Measurements from ENCODE around the gene NTNG1.

Gene NTNG1

DNA sequence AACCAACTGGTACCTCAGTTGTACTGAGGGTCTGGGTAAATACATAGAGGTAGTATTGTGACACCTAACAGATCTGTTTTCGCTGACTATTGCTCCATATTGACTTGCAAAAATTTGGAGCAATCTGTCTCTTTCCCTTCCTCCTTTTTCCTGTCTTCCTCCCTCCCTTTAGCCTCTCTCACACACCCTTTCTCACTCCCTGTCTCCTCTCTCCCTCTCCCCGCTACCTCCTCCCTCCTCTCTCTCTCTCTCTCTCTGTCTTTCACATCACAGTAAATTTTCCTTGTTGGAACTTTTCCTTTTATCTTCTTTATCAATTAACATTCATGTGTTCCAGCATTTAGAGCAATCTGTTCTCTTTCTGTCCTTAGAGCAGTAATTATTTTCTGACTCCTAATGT, 278.2 kb downstream of the NTNG1 start:
- no peak for DNase-seq

DNA sequence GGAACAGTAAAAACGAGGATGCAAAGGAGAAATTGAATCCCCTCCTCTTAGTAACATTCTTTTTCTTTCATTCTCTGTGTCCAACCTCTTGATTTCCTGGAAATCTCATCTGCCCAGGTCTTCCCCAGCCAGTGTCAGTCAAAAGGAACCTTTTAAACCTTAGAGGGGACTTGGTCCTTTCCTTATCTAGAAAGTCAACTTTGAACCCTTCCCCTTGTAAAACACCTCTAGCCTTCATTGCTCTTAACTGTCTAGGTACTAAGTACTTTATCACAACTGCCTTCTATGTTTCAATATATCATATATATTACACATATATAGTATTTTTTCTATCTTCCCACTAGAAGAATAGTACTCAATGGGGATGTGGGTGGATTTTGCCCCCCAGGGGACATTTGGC, 282.1 kb downstream of the NTNG1 start:
- no peak for DNase-seq

- peak; percentile 19 to 64 for DNase-seq
Observed at GRCh38 chr1:107430540-107431228, 289.8 kb downstream of the NTNG1 start.

DNA sequence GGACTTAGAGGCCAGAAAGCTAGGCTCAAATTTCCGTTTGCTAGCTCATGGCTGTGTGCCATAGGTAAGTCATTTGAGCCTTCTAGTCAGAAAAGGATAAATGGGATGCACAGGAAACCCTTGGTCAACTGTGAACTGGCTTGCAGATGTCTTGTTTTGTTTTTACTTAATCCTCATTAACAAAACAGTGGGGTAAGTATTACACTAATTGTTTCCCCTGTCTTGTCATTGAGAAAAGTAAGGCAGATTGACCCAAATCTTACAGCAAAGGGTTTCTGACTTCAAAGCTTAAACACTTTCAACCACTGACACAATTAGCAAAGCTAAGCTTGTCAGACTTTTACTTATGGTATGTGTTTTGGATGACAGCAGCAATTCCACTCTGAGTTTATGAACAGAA, 291.3 kb downstream of the NTNG1 start:
- no peak for DNase-seq

DNA sequence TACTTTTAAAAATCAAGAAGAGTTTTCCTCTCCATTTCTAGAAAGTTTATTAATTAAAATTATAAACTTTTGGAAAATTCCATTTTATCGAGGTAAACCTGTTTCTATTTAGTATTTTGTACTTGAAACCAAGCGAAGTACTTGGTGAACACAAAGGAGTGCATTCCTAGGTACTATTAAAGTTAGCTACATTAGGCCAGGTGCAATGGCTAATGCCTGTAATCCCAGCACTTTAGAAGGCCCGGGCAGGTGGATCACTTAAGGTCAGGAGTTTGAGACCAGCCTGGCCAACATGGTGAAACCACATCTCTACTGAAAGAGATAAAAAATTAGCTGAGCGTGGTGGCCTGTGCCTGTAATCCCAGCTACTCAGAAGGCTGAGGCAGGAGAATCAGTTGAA, 292.2 kb downstream of the NTNG1 start:
- DNase-seq = no peak

- no peak for DNase-seq
Observed at GRCh38 chr1:107433635-107434360, 293.0 kb downstream of the NTNG1 start.

- no peak for DNase-seq
Observed at GRCh38 chr1:107434361-107434693, 293.5 kb downstream of the NTNG1 start.

- no peak for DNase-seq
Observed at GRCh38 chr1:107436552-107437241, 295.9 kb downstream of the NTNG1 start.

- DNase-seq = no peak
Observed at GRCh38 chr1:107439567-107439966, 298.7 kb downstream of the NTNG1 start.

DNA sequence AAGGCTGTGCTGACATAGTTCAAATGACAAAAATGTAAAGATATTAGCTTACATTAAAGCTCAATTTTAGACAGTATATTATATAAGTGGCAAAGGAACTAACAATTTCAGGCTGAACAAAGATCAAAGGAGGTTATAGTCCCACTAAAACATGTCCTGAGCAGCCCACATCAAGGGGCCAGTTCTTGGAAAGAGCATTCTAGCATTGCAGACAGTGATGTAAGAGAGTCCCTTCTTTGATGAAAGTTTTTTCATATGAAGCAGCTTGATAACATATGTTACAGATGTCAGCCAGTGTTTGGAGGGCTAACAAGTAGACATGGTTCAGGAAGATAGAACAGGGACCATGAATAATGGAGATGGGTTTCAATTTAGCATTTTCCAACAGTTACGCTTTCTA, 301.7 kb downstream of the NTNG1 start:
- DNase-seq = no peak

- DNase-seq = no peak
Observed at GRCh38 chr1:107443027-107443426, 302.2 kb downstream of the NTNG1 start.

DNA sequence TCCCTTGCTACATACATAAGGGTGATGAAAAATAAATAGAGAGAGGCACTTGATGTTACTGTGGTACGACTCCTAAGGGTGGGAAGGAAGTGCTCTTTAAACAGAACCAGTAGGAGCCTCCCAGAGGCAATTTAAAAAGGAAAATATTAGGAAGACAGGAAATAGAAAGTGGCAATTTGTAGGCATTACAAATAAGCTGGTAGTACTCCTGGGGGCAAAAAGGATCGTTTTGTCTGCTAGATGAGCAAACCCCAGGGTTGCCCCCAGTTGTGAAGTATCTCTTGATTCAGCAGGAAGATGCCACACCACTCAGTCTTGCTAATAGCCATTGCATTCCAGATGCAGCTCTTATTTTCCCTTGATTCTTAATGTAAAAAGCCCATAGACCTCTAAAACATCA, 303.0 kb downstream of the NTNG1 start:
- DNase-seq = no peak

DNA sequence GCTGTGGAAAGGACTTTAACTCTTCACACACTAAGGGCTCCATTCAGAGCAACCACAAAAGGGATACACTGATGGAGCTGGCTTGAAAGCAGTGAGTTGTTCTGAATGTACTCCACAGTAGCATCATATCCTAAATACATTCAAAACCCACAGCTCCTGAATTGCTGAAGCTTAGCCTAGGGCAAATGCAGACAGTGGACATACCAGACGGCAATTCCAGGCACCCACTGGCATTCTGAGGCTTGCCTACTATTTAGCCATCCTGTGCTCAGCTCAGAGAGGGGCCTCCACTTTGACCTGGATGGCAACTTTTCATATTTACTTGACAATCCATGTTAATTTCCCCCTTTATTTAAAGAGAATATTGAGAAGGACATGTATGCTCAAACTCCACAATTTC, 303.5 kb downstream of the NTNG1 start:
- no peak for DNase-seq

GRCh38 chr1:107449326-107449725, 308.5 kb downstream of the NTNG1 start:
- no peak for DNase-seq

- DNase-seq = peak; percentile 4 to 5
Observed at GRCh38 chr1:107450899-107451664, 310.2 kb downstream of the NTNG1 start.

- no peak for DNase-seq
Observed at GRCh38 chr1:107451715-107452114, 310.9 kb downstream of the NTNG1 start.

GRCh38 chr1:107454791-107455190, 314.0 kb downstream of the NTNG1 start:
- peak in 1 of 2 donors; percentile 7 for DNase-seq

DNA sequence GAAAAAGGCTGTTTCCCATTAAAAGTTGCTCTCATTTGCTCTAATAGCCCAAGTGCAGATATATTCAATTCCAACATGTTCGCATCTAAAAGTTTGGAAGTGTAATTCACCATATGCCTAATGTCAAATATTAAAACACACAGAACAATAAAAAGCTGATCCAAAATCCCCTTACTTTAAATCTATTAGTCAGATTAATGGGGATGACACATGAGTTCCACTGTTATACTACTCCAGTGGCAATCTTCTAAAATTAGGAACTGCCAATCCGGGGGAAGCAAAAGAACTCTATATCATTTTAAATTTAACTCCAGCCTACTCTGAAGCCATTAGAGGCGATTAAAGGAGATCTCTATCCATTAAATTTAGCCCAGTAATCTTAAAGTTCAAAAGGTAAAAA, 317.1 kb downstream of the NTNG1 start:
- DNase-seq = no peak

GRCh38 chr1:107459204-107459904, 318.5 kb downstream of the NTNG1 start:
- DNase-seq = no peak

DNA sequence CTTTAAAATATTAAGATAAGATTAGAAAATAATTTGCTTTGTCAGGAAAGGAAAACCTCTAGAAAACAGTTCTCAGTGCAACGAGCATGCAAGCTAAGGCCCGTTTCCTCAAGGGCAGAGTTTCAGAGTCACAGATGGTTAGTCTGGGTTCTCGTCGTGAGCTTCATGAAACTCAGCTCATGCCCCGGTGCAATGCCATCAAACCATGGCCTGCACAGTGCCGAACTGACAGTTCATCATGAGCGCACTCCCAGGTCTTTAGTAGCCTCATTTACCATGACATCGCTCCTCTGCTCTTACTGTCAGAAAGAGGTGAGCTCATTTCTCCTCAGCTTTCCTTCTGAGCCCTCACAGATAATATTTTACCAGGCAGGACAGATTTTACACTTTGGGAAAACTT, 319.2 kb downstream of the NTNG1 start:
- DNase-seq = no peak

DNA sequence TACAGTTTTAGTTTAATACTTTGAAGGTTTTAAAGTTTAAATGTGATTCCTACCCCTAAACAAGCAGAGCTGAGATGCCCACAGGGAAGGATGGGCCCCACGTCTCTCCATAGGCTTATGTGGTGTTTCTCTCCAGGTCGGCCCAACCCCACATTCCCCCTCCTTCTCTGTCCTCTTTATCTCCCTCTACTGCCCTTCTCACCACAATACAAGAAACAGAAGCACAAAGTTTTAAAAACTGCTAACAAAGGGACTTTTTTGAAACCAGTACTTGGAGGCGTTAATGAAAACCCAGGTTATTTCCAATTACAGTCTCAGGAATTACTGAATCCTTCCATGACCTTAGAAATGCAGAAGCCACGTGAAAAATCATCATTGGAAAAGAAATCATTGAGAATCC, 324.0 kb downstream of the NTNG1 start:
- no peak for DNase-seq

GRCh38 chr1:107467286-107467685, 326.4 kb downstream of the NTNG1 start:
- DNase-seq = no peak

GRCh38 chr1:107467811-107468210, 327.0 kb downstream of the NTNG1 start:
- no peak for DNase-seq
